Skin of body (tissue), 2 donors: ENCODE measurements around the gene HYI. TPM values are rescaled to one million over a fixed set of nuclear protein-coding genes. Genes with fewer than 3 reads are reported as not detected.
A peak's percentile ranks its signal among the peaks of the same experiment; 100 is the strongest.

Source experiments
- DNase-seq: peaks from one replicate; lab custom pipeline; 2025; lab: John Stamatoyannopoulos, UW
- total RNA-seq: library from RNA; depleted of rRNA; stranded (reverse); fragments of >200 nt; gene quantifications from one replicate; pipeline ENCODE4 v1.2.3, GENCODE V29; 2014

The HYI gene
- total RNA-seq, 1 donor from 2014 or later, result 27.5 TPM

- DNase-seq, result no peak
Observed at GRCh38 chr1:43444836-43445235, 8.9 kb downstream of the HYI start.

DNA sequence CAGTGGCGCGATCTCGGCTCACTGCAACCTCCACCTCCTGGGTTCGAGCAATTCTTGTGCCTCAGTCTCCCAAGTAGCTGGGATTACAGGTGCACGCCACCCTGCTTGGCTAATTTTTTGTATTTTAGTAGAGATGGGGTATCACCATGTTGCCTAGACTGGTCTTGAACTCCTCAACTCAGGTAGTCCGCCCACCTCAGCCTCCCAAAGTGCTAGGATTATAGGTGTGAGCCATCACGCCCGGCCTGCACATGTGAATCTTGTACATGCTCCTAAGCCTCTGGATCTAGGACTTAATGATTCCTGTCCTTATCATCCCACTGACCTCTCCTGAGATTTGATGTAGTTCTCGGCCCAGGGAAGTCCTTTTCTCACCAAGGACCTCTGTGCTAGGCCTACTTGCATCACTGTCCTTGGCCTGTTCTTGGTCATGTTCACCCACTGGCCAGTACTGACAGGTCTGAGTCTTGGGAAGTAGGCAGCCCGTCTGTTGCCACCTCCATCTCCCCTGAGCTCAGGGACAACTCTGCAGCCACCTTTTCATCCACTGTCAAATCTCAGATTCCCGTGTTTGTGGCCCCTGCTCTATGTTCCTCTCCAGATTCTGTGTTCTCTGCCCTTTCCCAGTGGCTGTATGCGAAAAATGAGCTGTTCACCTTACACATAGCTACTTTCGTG, 9.4 kb downstream of the HYI start:
- DNase-seq, result no peak

GRCh38 chr1:43443197-43443946, 10.4 kb downstream of the HYI start:
- DNase-seq, result no peak

- no peak for DNase-seq
Observed at GRCh38 chr1:43442756-43443155, 11.0 kb downstream of the HYI start.

GRCh38 chr1:43441894-43442637, 11.7 kb downstream of the HYI start:
- DNase-seq, result no peak

DNA sequence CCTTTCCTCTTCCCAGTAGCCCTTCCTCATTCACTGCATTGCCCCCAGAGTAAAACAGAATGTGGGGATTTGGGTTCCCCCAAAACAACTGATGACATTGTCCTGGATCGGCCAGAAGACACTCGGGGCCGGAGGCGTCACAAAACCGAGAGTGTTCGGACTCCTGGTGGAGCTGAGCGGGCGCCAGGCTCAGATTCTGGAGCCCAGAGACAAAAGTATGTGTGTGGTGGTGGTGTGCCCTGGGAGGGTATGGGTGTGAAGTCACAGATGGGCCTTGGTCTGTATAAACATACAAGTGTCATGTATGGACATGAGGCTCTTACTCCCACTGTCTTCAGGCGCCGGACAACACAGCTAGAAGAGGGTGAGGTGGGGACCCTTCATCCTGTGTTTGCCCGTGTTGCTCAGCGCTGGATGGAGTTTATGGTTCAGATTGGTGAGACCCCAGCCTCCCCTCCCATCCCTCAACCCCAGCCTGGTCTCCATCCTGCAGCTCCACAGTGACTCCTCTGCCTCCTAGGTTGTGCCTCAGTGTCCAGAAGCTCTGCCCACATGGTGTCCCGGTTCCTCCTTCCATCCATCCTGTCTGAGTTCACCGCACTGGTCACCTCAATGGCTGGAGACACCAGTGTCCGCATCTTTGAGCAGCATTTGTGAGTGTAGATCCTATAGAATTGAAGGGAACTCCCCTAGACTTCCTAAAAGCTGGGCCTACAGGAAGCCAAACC, 12.4 kb downstream of the HYI start:
- no peak for DNase-seq

DNA sequence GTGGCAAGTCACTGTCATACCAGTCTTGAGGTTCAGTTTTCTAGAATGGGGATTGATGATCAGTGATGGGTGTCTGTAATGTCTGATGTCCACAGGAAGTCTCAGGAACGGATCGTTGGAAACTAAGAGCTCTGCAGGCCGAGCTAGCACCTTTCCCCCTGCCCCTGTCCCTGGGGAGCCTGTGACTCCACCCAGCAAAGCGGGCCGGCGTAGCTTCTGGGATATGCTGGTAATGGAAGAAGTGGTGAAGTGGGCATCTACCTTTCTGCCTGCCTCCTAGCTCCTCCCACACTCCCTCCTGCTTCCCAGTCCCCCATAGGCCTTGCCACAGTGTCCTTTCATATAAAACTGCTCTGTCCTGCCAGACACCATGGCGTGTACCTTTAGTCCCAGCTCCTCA, 13.4 kb downstream of the HYI start:
- DNase-seq, result no peak

- DNase-seq, result no peak
Observed at GRCh38 chr1:43439781-43440180, 13.9 kb downstream of the HYI start.

DNA sequence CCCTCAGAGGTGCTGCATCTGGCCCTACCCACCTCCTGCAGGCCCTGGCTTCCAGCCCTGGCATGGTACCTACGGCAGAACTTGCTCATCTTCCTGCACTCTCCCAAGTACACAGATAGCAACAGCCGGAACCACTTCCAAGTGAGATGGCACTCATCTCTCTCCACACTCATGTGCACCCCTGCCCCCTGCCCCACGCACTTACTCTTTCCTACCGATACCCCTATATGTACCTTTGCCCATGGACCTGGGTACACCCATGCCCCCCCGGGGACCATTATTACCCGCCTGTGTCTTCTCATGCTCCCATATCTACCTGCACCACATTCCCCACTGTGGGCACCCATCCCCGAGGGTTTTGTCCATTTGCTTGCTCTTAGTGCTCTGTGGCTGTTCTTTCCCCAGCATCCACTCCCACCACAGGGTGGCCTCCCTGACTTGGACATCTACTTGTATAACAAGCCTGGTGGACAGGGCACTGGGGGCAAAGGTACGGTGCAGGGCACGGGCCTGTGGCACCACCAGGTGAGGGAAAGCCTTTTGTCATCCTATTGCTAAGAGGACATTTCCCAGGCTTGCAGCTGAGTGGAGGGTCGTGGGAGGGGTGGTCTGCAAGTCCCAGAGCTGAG, 14.7 kb downstream of the HYI start:
- no peak for DNase-seq

GRCh38 chr1:43438576-43438952, 15.2 kb downstream of the HYI start:
- DNase-seq, result no peak

- DNase-seq, result no peak
Observed at GRCh38 chr1:43438006-43438405, 15.7 kb downstream of the HYI start.

DNA sequence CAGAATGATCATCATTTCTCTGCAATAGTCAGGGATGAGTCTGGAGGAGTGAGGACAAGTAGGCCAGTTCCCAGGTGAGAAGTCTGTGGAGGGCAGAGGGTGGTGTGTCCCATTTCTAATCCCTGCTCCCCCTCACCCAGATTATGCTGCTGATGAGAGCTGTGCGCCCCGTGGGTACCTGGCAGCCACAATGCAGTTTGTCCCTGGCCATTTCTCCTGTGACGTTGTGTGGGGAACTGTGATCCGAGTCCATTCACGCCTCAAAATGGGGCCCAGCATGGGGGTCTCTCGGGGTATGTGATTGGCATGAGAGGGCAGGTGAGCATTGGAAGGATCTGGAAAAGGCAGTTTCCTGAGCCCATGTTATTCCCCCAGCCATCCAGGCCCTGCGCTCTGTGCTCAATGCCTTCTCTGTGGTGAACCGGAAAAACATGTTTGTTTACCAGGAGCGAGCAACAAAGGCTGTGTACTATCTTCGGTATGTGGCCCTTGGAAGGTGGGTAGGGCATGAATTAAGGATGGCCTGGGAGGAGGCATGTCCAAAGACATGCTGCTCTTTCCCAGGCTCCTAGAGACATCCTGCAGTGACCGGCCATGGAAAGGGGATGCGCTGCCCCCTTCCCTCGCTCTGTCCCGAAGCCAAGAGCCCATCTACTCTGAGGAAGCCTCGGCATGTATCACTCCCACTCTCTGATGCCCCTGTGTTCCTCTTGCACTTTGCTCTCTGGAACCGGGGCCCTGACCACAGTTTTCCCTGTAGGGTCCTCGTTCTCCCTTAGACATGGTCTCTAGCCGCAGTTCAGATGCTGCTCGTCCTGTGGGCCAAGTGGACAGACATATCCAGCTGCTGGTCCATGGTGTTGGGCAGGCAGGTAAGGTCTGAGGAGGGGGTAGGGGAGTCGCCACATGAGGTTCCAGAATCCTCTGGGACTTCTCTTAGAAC, 16.4 kb downstream of the HYI start:
- no peak for DNase-seq

DNA sequence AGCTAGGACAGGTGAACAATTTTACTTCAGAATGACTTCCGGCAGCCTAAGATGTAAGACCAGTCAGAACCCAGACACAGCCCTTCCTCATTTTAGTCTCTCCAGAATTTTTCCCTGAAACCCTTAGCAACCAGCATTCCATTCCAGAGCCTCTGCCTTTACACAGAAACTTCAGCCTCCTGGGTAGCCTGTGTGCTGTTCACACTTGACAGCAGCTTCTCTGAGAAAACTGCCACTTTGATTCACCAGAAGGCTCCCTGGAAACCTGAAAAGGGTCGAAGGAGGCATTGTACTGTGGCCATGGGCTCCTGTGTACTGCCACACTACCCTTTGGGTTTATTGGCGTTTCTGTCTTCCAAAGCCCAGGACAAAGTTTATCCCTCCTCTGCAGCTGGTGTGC, 17.4 kb downstream of the HYI start:
- DNase-seq, result no peak

DNA sequence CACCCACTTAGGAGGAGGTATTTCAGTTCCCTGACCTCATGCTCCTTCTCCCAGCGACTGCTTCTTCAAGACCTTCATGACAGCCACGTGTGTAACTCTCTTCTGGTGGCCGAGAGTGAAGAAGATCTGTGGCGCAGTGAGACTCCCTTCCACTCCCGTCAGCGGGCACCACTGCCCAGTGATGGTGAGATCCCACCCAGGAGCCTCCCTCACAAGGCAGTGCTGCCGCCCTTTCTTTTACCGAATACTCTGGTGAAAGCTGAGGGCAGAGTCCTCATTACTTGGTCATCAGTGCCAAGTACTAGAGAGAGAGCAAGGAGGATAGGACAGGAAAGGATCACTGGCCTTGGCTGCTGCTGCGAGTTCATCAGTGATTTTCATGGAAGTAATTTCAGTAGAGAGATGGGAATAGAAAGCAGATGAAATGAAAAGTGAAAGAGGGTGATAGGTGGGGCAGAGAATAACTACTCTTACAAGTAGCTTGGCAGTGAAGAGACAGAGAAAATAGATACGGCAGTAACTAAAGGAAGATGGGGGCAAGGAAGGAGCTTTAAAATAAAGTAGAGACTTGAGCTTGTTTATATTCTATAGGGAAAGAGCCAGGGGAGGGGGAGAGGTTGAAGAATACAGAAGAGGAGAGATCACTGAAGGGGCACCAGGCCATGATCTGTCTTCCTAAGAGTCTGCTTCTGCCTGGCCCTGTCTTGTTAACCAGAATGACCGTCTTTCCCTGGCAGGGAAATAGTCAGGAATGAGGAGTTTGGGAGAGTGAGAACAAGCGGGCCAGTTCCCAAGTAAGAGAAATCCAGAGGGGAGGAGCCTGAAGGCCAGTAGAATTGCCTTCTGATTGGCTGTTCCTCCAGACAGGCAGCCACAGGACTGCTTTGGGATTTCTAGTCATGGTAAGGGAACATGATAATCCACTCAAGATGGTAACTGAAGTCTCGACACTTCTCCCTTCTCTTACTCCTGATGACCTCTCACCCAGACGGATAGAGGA, 18.3 kb downstream of the HYI start:
- DNase-seq, result peak; percentile 70

- DNase-seq, result no peak
Observed at GRCh38 chr1:43434256-43434655, 19.5 kb downstream of the HYI start.

DNA sequence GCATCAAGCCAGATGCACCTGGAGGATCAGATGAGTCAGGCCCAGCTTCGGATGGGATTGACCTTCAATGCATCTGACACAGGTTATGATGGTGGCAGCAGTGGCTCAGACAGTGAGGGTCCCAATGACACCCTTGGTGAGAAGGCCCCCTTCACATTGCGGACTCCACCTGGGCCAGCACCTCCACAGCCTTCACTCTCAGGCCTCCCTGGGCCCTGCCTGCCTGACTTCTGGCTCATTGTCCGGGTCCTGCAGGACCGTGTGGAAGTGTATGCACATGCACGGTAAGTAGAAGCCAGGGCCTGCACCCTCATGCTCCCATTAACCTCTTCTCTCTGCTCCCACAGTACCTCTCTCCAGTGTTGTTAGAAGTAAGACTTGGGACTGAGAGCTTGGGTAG, 20.8 kb downstream of the HYI start:
- DNase-seq, result no peak

GRCh38 chr1:43432171-43432860, 21.4 kb downstream of the HYI start:
- no peak for DNase-seq

GRCh38 chr1:43431676-43432075, 22.1 kb downstream of the HYI start:
- DNase-seq, result no peak
